GM12878 (cell line): ENCODE data around the gene SGSM2. TPM values are rescaled to one million over a fixed set of nuclear protein-coding genes. Genes with fewer than 3 reads are reported as not detected.

Experiments used
- ATAC-seq: fragments of 200-7000 bp; cut with Tn5 transposase; 3 replicates; pipeline ENCODE4 v1.9.1; 2020; ENCODE audit warnings: mild to moderate bottlenecking, moderate library complexity
- BruUV-seq: library from RNA; stranded (reverse); fragments of 400-500 nt; replicated peaks from 2 replicates; lab custom pipeline; 2021; lab: Mats Ljungman, UMichigan
- CTCF ChIA-PET: fragments of 300-600 bp; sonication (Branson Sonifier 250); formaldehyde crosslinking; extraction: SDS; loops from one replicate; lab custom pipeline; 2021; ENCODE audit warnings: inconsistent platforms; lab: Yijun Ruan, JAX
- POLR2A ChIA-PET: fragments of 350-600 bp; formaldehyde crosslinking; extraction: SDS; loops from one replicate; lab custom pipeline; 2021; ENCODE audit warnings: inconsistent platforms; lab: Charles Lee
- RAD21 ChIA-PET: fragments of 300-600 bp; sonication (Branson Sonifier 250); formaldehyde crosslinking; loops from one replicate; lab custom pipeline; 2023; ENCODE audit warnings: antibody characterized with exemption; ENCODE audit not compliant: unreplicated experiment; lab: Charles Lee
- SMC1A ChIA-PET: fragments of 300-600 bp; sonication (Branson Sonifier 250); formaldehyde crosslinking; loops from one replicate; lab custom pipeline; 2023; ENCODE audit not compliant: unreplicated experiment, uncharacterized antibody; lab: Charles Lee
- DNase-seq: peaks from one replicate; pipeline ENCODE4 v3.0.0-alpha.2; 2011; ENCODE audit warnings: low read depth, low spot score
- FAIRE-seq: peaks from 3 replicates; lab custom pipeline; 2011; peaks lifted over from hg19 to GRCh38; lab: Jason Lieb, UNC
- H2AFZ ChIP-seq: 2 replicates; pipeline ENCODE4 v1.6.0; 2011; ENCODE audit warnings: low read depth, low read length, control low read depth; ENCODE audit not compliant: control insufficient read depth
- H3K27ac ChIP-seq: 2 replicates; pipeline ENCODE4 v1.5.1; 2011; ENCODE audit warnings: control low read depth; ENCODE audit not compliant: control insufficient read depth, insufficient read depth
- H3K27me3 ChIP-seq, 2 experiments: replicated peaks in 1 of 2; 2 replicates each; pipeline versions ENCODE4 v1.6.0 to v1.6.1; 2011; ENCODE audit warnings: low read length in 1 of 2; ENCODE audit not compliant: control insufficient read depth in 2 of 2, insufficient read depth in 2 of 2
- H3K36me3 ChIP-seq, 2 experiments: 2 replicates each; pipeline ENCODE4 v1.5.1; 2011; ENCODE audit warnings: low read length in 1 of 2; ENCODE audit not compliant: control insufficient read depth in 2 of 2, insufficient read depth in 2 of 2
- H3K4me1 ChIP-seq: 2 replicates; pipeline ENCODE4 v1.6.1; 2011; ENCODE audit warnings: mild to moderate bottlenecking, low read length, moderate library complexity, mixed read lengths; ENCODE audit not compliant: control insufficient read depth, insufficient read depth
- H3K4me2 ChIP-seq: 2 replicates; pipeline ENCODE4 v1.6.0; 2011; ENCODE audit warnings: control low read depth; ENCODE audit not compliant: control insufficient read depth, insufficient read depth
- H3K4me3 ChIP-seq: fragments of 200-600 bp; sonication (generic); 2 replicates; pipeline ENCODE4 v1.5.1; 2016
- H3K79me2 ChIP-seq: 2 replicates; pipeline ENCODE4 v1.6.0; 2011; ENCODE audit warnings: low read length; ENCODE audit not compliant: control insufficient read depth, insufficient read depth
- H3K9ac ChIP-seq: 2 replicates; pipeline ENCODE4 v1.8.0; 2011; ENCODE audit warnings: low read length, control low read depth, mixed read lengths; ENCODE audit not compliant: control insufficient read depth, insufficient read depth
- H3K9me3 ChIP-seq: replicated peaks from 3 replicates; pipeline ENCODE4 v1.5.1; 2011; ENCODE audit warnings: mild to moderate bottlenecking, low read length; ENCODE audit not compliant: control insufficient read depth, insufficient read depth
- H4K20me1 ChIP-seq: 2 replicates; pipeline ENCODE4 v1.6.0; 2011; ENCODE audit not compliant: control insufficient read depth, insufficient read depth
- E2F4 ChIP-seq: IDR thresholded peaks from 2 replicates; pipeline ENCODE4 v1.6.1; 2012; ENCODE audit warnings: low read depth, low read length, improper control_type of control experiment
- HDGF ChIP-seq: fragments of 450-650 bp; IDR thresholded peaks from 2 replicates; pipeline ENCODE4 v1.6.1; 2016; ENCODE audit warnings: antibody characterized with exemption
- STAT3 ChIP-seq: IDR thresholded peaks from 2 replicates; pipeline ENCODE4 v1.6.1; 2011; ENCODE audit warnings: low read depth, low read length, improper control_type of control experiment
- WGBS: methylation state at CpG from one replicate; pipeline ENCODE4 v1.1.6; 2016; ENCODE audit warnings: low lambda C conversion rate; ENCODE audit not compliant: insufficient replicate concordance, insufficient coverage; ENCODE audit errors: missing lambda C conversion rate; 5-methylcytosine and 5-hydroxymethylcytosine counted together
- in situ Hi-C: fragments of 300-500 bp; cut with MboI; formaldehyde crosslinking; loops from 9 replicates; pipeline ENCODE4 v1.14.3; 2018; ENCODE audit warnings: mixed read lengths
- intact Hi-C: fragments of 100-400 bp; cut with micrococcal nuclease; formaldehyde crosslinking; loops from one replicate; pipeline ENCODE4 v1.14.2; 2022; ENCODE audit not compliant: unreplicated experiment
- polyA plus RNA-seq, 11 experiments: library from polyadenylated mRNA; depleted of rRNA in 4 of 11; unstranded in 6 of 11; stranded (reverse) in 5 of 11; fragments of >200 nt; fragmentation: Nextera tagmentation in 4 of 11; fragmentation: Illumina TruSeq in 1 of 11; extraction: Ambion mirVana in 4 of 11; extraction: Trizol in 1 of 11; gene quantifications; 1 replicate in 1 of 11; 2 replicates in 10 of 11; pipeline versions ENCODE4 v1.2.1 to v1.2.3, GENCODE V29; 2011 to 2016; ENCODE audit warnings: inconsistent platforms in 2 of 11, missing spikeins in 2 of 11, low read depth in 1 of 11
- total RNA-seq, 4 experiments: library from RNA; depleted of rRNA in 3 of 4; stranded (reverse); fragments of >200 nt in 3 of 4; fragmentation: Illumina TruSeq in 1 of 4; extraction: Trizol in 1 of 4; gene quantifications; 2 replicates each; pipeline versions ENCODE4 v1.2.1 to v1.2.3, GENCODE V29; 2013 to 2021
- TF ChIP-seq, protein P1 (sequence below): IDR thresholded peaks from 2 replicates; pipeline ENCODE4 v1.6.1; 2011; ENCODE audit warnings: low read depth, low read length, improper control_type of control experiment, borderline replicate concordance

The SGSM2 gene
- total and polyA plus RNA-seq, 10 of the 15 experiments (the other 5 are each of a cell fraction or from before 2014, with no cell fraction given): 0.50 to 50.9 (median 18.5) TPM

DNA sequence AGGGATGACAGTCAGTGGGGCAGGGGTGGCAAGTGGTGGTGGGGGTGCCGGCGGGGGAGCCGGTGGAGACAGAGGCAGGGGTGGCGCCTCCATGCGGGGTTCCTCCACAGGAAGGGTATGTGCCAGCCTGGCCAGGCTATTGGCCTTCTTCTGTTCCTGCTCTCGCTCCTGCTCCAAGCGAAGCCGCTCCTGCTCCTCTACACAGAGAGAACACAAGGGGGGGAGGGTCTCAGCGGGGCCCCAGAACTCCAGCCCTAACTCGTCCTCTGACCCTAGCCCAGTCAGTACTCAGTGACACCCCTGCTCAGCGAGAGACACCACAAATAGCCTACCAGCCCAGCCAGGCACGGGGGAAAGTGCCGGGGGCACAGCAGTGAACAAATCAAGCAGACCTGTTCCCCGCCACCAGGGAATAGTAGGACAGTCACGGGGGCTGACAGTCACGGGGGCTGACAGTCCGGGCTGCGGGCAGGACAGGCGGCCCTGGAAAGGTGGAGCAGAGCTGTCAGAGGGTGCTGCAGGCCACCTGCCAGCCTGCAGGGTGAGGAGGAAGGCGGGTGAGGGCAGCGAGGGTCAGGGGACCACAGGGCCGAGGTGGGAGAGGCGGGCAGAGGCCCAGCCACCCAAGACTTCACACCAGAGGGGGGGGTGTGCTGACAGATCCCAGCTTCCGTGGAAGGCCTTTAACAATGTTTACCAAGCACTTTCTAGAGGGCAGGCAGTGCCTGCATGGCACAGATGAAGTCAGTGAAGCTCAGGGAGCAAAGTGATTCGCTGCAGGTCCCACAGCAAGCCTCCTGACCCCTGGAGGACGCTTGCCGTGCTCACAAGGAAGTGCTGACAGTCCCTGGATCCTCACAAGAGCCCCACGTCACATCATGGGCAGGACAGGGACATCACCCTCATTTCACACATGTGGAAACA is 58.2 kb downstream of the SGSM2 start:
- peak; percentile 70 for FAIRE-seq
- 70% methylated on average over 23 of the region's 28 CpGs for WGBS
- TF ChIP-seq E2F4 (no peak), HDGF (no peak), STAT3 (no peak)
- TF ChIP-seq, protein P1, sequence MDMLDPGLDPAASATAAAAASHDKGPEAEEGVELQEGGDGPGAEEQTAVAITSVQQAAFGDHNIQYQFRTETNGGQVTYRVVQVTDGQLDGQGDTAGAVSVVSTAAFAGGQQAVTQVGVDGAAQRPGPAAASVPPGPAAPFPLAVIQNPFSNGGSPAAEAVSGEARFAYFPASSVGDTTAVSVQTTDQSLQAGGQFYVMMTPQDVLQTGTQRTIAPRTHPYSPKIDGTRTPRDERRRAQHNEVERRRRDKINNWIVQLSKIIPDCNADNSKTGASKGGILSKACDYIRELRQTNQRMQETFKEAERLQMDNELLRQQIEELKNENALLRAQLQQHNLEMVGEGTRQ: no peak
- TF ChIP-seq, all 136 proteins: peak for 0
- Histone ChIP-seq H4K20me1 (no peaks in the 10 kb centered on the region), H3K4me3 (peak overlapping the region; percentile 66; the same call in 1 of the 2 replicates), H3K4me2 (peak overlapping the region; percentile 79), H3K27me3 (no peaks in the 10 kb centered on the region), H3K36me3 (no peaks in the 10 kb centered on the region; a peak in 1 of 4 replicates), H3K27ac (peak overlapping the region; percentile 57; the same call in 1 of the 2 replicates), H2AFZ (no peak overlapping the region), H3K9ac (no peak overlapping the region; the same call in 1 of the 2 replicates), H3K9me3 (no peaks in the 10 kb centered on the region), H3K4me1 (peaks cover 32% of the 10 kb centered on the region), H3K79me2 (peaks cover 20% of the 10 kb centered on the region)
- no peak for DNase-seq
- ATAC-seq: no peak
- POLR2A ChIA-PET: no interaction called here
- in situ Hi-C loops: no loop called here
- SMC1A ChIA-PET: interaction anchor here (0.9 kb wide), 1 partner anchor 20 kb away, joined by 3 read pairs; no protein-coding TSS in a partner anchor
- RAD21 ChIA-PET: no interaction called here
- CTCF ChIA-PET: no interaction called here
- no TSS peak for BruUV-seq
- intact Hi-C loops: no loop called here
